Activated CD8-positive, alpha-beta T cell treated with anti-CD3 and anti-CD28 coated beads for 36 hours (primary cell): ENCODE measurements around the gene SPATA13. TPM values are rescaled to one million over a fixed set of nuclear protein-coding genes. Genes with fewer than 3 reads are reported as not detected.

Experiments used
- ATAC-seq: fragments of 200-7000 bp; cut with Tn5 transposase; one replicate; pipeline ENCODE4 v1.10.0; 2021; ENCODE audit warnings: mild to moderate bottlenecking, moderate library complexity
- CTCF ChIA-PET: fragments of 350-600 bp; sonication (Branson Sonifier 250); formaldehyde crosslinking; loops from one replicate; lab custom pipeline; 2021; ENCODE audit warnings: antibody characterized with exemption; lab: Charles Lee
- POLR2A ChIA-PET: fragments of 350-600 bp; sonication (Branson Sonifier 250); formaldehyde crosslinking; loops from one replicate; lab custom pipeline; 2021; ENCODE audit warnings: antibody characterized with exemption; lab: Charles Lee
- DNase-seq: peaks from one replicate; pipeline ENCODE4 v3.0.0-alpha.2; 2020
- H3K27ac Mint-ChIP-seq: one replicate; pipeline ENCODE4 v1.8.0; 2021; ENCODE audit warnings: mild to moderate bottlenecking, mixed read lengths
- H3K27me3 Mint-ChIP-seq: one replicate; pipeline ENCODE4 v1.8.0; 2021; ENCODE audit warnings: mixed read lengths
- H3K36me3 Mint-ChIP-seq: one replicate; pipeline ENCODE4 v1.8.0; 2021; ENCODE audit warnings: low read depth, mixed read lengths
- H3K4me1 Mint-ChIP-seq: one replicate; pipeline ENCODE4 v1.8.0; 2021; ENCODE audit warnings: low read depth, mixed read lengths
- H3K4me3 Mint-ChIP-seq: one replicate; pipeline ENCODE4 v1.8.0; 2021; ENCODE audit warnings: mild to moderate bottlenecking, moderate library complexity, mixed read lengths
- H3K9me3 Mint-ChIP-seq: one replicate; pipeline ENCODE4 v1.8.0; 2021; ENCODE audit warnings: mixed read lengths
- intact Hi-C: fragments of 100-400 bp; cut with micrococcal nuclease; formaldehyde crosslinking; loops from one replicate; pipeline ENCODE4 v1.10.0; 2022
- total RNA-seq, 2 experiments: library from RNA; stranded (reverse); gene quantifications; one replicate each; pipeline ENCODE4 v1.2.3, GENCODE V29; 2021
- TF ChIP-seq, protein P1 (sequence below): fragments of 200-600 bp; IDR thresholded peaks from one replicate; pipeline ENCODE4 v1.8.0; 2022; ENCODE audit warnings: antibody characterized with exemption, mild to moderate bottlenecking

SPATA13 gene
- total RNA-seq, 2 experiments from 2014 or later, result 47.0 to 47.4 TPM

DNA sequence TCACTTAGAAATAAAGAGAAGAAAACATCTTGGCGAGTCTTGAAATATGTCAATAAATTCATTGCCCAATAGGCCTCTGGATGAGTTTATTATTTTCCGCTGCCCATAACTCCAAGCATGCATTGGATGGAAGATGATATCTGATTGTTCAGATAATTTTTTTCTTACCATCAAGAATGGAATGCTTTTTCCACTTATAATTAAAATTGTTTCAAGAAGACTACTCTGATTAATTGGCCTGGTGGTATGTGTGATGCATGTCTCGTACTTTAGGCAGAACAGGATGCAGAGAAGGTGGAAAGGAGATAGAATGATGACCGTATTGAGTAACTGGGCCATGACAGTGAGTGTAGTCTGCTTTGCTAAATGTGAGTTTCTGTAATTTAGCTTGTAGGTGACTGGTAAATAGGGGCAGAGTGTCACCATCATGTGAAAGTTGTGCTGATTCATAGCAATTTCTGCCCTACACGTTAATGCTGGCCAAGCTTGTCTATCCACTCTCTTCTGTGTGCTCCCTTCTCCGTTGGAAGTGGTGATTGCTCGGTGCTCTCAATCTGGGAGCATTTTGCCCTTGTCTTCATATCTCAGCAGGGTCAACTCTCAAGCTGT lies 13.5 kb upstream of the SPATA13 start:
- POLR2A ChIA-PET, result interaction anchor here (0.6 kb wide), 1 partner anchor 1239 kb away, joined by 4 read pairs; no protein-coding TSS in a partner anchor
- TF ChIP-seq, protein P1, sequence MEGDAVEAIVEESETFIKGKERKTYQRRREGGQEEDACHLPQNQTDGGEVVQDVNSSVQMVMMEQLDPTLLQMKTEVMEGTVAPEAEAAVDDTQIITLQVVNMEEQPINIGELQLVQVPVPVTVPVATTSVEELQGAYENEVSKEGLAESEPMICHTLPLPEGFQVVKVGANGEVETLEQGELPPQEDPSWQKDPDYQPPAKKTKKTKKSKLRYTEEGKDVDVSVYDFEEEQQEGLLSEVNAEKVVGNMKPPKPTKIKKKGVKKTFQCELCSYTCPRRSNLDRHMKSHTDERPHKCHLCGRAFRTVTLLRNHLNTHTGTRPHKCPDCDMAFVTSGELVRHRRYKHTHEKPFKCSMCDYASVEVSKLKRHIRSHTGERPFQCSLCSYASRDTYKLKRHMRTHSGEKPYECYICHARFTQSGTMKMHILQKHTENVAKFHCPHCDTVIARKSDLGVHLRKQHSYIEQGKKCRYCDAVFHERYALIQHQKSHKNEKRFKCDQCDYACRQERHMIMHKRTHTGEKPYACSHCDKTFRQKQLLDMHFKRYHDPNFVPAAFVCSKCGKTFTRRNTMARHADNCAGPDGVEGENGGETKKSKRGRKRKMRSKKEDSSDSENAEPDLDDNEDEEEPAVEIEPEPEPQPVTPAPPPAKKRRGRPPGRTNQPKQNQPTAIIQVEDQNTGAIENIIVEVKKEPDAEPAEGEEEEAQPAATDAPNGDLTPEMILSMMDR, result no peak

DNA sequence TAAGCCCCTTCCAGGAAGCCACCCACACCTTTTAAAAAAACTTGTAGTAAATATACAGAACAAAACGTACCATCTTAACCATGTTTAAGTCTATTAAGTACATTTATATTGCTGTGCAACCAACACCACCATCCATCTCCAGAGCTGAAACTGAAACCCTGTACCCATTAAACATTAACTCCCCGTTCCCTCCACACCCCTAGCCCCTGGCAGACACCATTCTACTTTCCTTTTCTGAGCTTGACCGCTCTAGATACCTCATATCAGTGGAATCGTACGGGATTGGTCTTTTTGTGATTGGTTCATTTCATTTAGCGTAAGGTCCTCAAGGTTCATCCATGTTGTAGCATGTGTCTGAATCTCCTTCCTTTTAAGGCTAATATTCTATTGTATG lies 13.0 kb upstream of the SPATA13 start:
- H3K4me1 Mint-ChIP-seq, result no peaks in the 10 kb centered on the region
- TF ChIP-seq, protein P1, result no peak
- no peak overlapping the region for H3K4me3 Mint-ChIP-seq
- no peaks in the 10 kb centered on the region for H3K9me3 Mint-ChIP-seq
- H3K27me3 Mint-ChIP-seq, result no peaks in the 10 kb centered on the region
- H3K27ac Mint-ChIP-seq, result no peak overlapping the region
- intact Hi-C loops, result no loop called here
- ATAC-seq, result no peak
- DNase-seq, result no peak
- CTCF ChIA-PET, result interaction anchor here (0.7 kb wide), 1 partner anchor 14 kb away, joined by 3 read pairs; no protein-coding TSS in a partner anchor
- no peaks in the 10 kb centered on the region for H3K36me3 Mint-ChIP-seq
- POLR2A ChIA-PET, result no interaction called here

More for the DNA sequence above, 13.5 kb upstream of the SPATA13 start:
- Mint-ChIP-seq H3K36me3 (no peaks in the 10 kb centered on the region), H3K4me3 (no peak overlapping the region), H3K27ac (no peak overlapping the region), H3K4me1 (no peaks in the 10 kb centered on the region), H3K9me3 (no peaks in the 10 kb centered on the region), H3K27me3 (no peaks in the 10 kb centered on the region)
- intact Hi-C loops, result no loop called here
- CTCF ChIA-PET, result interaction anchor here (0.7 kb wide), 1 partner anchor 15 kb away, joined by 3 read pairs; no protein-coding TSS in a partner anchor
- no peak for DNase-seq
- ATAC-seq, result no peak

- no peak for DNase-seq
- intact Hi-C loops, result no loop called here
- CTCF ChIA-PET, result no interaction called here
- H3K4me3 Mint-ChIP-seq, result no peak overlapping the region
- H3K27me3 Mint-ChIP-seq, result no peaks in the 10 kb centered on the region
- no peaks in the 10 kb centered on the region for H3K4me1 Mint-ChIP-seq
- ATAC-seq, result no peak
- POLR2A ChIA-PET, result no interaction called here
- no peak overlapping the region for H3K27ac Mint-ChIP-seq
- TF ChIP-seq, protein P1, result no peak
- H3K9me3 Mint-ChIP-seq, result no peaks in the 10 kb centered on the region
- H3K36me3 Mint-ChIP-seq, result no peaks in the 10 kb centered on the region
Measured at GRCh38 chr13:24148414-24149235, 11.9 kb upstream of the SPATA13 start.

DNA sequence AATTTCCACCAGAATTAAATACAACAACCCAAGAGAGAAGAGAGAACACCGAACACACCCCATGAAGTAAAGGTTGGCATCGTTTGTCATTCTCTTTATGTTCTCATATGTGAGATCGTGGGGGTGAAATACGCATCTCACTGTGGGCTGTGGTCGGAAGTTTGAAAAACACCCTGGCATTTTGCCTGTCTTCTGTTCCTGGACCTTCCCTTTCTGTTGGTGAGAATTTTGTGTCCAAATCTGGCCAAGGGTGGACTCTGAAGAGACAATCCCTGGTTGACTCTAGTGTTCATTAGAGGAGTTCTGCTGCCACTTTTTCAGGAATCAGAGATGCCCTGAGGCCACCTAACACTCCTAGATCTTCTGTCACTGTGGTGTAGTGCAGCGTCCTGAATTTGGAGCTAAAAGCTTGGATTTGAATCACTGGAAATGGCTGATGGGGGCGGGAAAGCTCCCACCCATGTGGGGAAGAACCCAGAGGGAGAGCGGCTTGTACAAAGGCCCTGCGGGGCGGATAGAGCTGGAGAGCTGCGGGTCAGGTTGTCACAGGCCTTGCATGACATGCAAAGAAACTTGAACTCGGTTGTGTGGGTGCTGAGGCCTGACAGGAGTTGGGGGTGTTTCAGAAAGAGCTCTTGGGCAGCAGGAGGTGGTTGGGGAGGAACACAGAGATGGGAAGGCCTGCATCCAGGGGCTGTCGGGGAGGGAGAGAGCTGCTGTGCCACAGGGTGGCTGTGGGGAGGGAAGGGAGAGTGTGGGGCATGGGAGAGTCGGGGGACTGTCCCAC lies 11.1 kb upstream of the SPATA13 start:
- Mint-ChIP-seq H3K4me1 (no peaks in the 10 kb centered on the region), H3K27me3 (no peaks in the 10 kb centered on the region), H3K4me3 (no peak overlapping the region), H3K36me3 (no peaks in the 10 kb centered on the region), H3K9me3 (no peaks in the 10 kb centered on the region), H3K27ac (no peak overlapping the region)
- ChIA-PET CTCF (interaction anchor here (1.1 kb wide), 1 partner anchor 79 kb away, joined by 4 read pairs; no protein-coding TSS in a partner anchor), POLR2A (no interaction called here)
- intact Hi-C loops, result no loop called here
- DNase-seq (no peak), ATAC-seq (no peak)
- TF ChIP-seq, protein P1, result no peak
